Measurements from ENCODE around the gene RIMBP3C.

- TF ChIP-seq CTCF (IDR thresholded peaks at IDR 0.05), result no peak
- no peak for TF ChIP-seq POLR2AphosphoS5 (IDR thresholded peaks at IDR 0.05)
Observed at GRCh38 chr22:21569459-21570170, 18.4 kb upstream of the RIMBP3C start.

Data from breast epithelium (tissue), 3 donors.